Adrenal gland (tissue), 12 donors: ENCODE measurements around the gene SLC19A1. TPM values are rescaled to one million over a fixed set of nuclear protein-coding genes. Genes with fewer than 3 reads are reported as not detected.

Source experiments
- DNase-seq, 7 donors: peaks; one replicate each; pipeline ENCODE4 v3.0.0-alpha.2; 2019 to 2020
- H3K27ac ChIP-seq, 5 donors: fragments of 200-600 bp; sonication (generic) in 4 of 5; 1 replicate in 3 of 5; 2 replicates in 2 of 5; pipeline versions ENCODE4 v1.5.1 to v1.8.0; 2016 to 2020; ENCODE audit warnings: mild to moderate bottlenecking in 1 of 5
- H3K27me3 ChIP-seq: fragments of 200-600 bp; 2 replicates; pipeline ENCODE4 v1.8.0; 2021
- H3K36me3 ChIP-seq, 2 donors: fragments of 200-600 bp; replicated peaks in 1 of 2; 1 replicate in 1 of 2; 2 replicates in 1 of 2; pipeline versions ENCODE4 v1.5.1 to v1.8.0; 2018 to 2022
- H3K4me1 ChIP-seq, 2 donors: fragments of 200-600 bp; replicated peaks in 1 of 2; 1 replicate in 1 of 2; 2 replicates in 1 of 2; pipeline versions ENCODE4 v1.5.1 to v1.8.0; 2018 to 2021
- H3K4me3 ChIP-seq, 4 donors: fragments of 200-600 bp; sonication (generic) in 3 of 4; one replicate each; pipeline ENCODE4 v1.5.1; 2016 to 2018
- H3K9me3 ChIP-seq, 3 donors: fragments of 200-600 bp; sonication (generic) in 1 of 3; replicated peaks in 1 of 3; 1 replicate in 2 of 3; 2 replicates in 1 of 3; pipeline versions ENCODE4 v1.5.1 to v1.8.0; 2016 to 2021
- CTCF ChIP-seq, 6 experiments: fragments of 450-650 bp in 4 of 6; fragments of 200-600 bp in 2 of 6; sonication (generic) in 1 of 6; IDR thresholded peaks; 1 replicate in 5 of 6; 2 replicates in 1 of 6; pipeline versions ENCODE4 v1.5.1 to v1.8.0; 2016 to 2021; ENCODE audit warnings: antibody characterized with exemption in 6 of 6, mild to moderate bottlenecking in 2 of 6, moderate library complexity in 1 of 6
- POLR2A ChIP-seq, 2 donors: fragments of 450-650 bp; IDR thresholded peaks; one replicate each; pipeline ENCODE4 v1.6.1; 2017; ENCODE audit warnings: antibody characterized with exemption in 2 of 2, mild to moderate bottlenecking in 2 of 2, moderate library complexity in 1 of 2
- WGBS, 4 donors: extraction: QIAGEN DNeasy Blood & Tissue Kit in 2 of 4; methylation state at CpG; one replicate each; pipeline versions ENCODE4 v1.1.5 to v1.1.7; 2013 to 2017; 5-methylcytosine and 5-hydroxymethylcytosine counted together
- intact Hi-C, 2 donors: fragments of 100-400 bp; cut with DNase I; formaldehyde crosslinking; loops; one replicate each; pipeline versions ENCODE4 v1.14.1 to v1.15.0; 2022 to 2023
- polyA plus RNA-seq, 3 donors: library from polyadenylated mRNA; stranded (reverse); fragments of 200-250 nt in 2 of 3; fragments of 350-450 nt in 1 of 3; fragmentation: Illumina TruSeq in 1 of 3; extraction: RNeasy Lipid Tissue Mini Kit (QIAGEN cat#74804) in 1 of 3; gene quantifications; one replicate each; pipeline ENCODE4 v1.2.3, GENCODE V29; 2013 to 2014
- total RNA-seq, 9 donors: library from RNA; depleted of rRNA in 4 of 9; stranded (reverse); fragments of >200 nt in 4 of 9; fragments of 120-200 nt in 1 of 9; fragmentation: NEBNext Ultra II Directional in 1 of 9; extraction: Animal tissue kit (Norgen Biotek cat#: 25700) in 1 of 9; gene quantifications; one replicate each; pipeline versions ENCODE4 v1.1.0 to v1.2.4, GENCODE V29; 2013 to 2023
- donor health status: healthy with polysubstance abuse.
- donor health status: Bipolar disorder and iron deficiency.
- donor health status: DM: yes; HTN: yes; CAD: no.
- donor health status: DM: no; HTN: no; CAD: no.
- donor health status: DM: no; HTN: no; CAD: no.
- donor health status: DM: yes; HTN: yes; CAD: no.

Gene SLC19A1
- total and polyA plus RNA-seq, 12 donors, result 1.7 to 21.2 (median 15.3) TPM

GRCh38 chr21:45496151-45496967 lies 45.9 kb downstream of the SLC19A1 start:
- 89 to 94% (median 92%) methylated on average over 16 to 18 of the region's 18 CpGs for WGBS, 4 donors
- H3K27me3 ChIP-seq, result no peaks in the 10 kb centered on the region
- intact Hi-C loops, result no loop called here
- TF ChIP-seq POLR2A (IDR thresholded peaks at IDR 0.05) (no peak), CTCF (IDR thresholded peaks at IDR 0.05) (no peak)
- DNase-seq, result peak in 2 of 7 donors; percentile 2 to 5
- no peak overlapping the region for H3K4me3 ChIP-seq
- H3K9me3 ChIP-seq, result no peaks in the 10 kb centered on the region
- H3K27ac ChIP-seq, result no peak overlapping the region
- H3K4me1 ChIP-seq, result no peaks in the 10 kb centered on the region
- H3K36me3 ChIP-seq, result peaks cover 0 to 49% of the 10 kb centered on the region in 2 donors

- no peak for DNase-seq
- H3K4me3 ChIP-seq, result no peak overlapping the region
- H3K36me3 ChIP-seq, result peaks cover 0 to 53% of the 10 kb centered on the region in 2 donors
- H3K27ac ChIP-seq, result no peak overlapping the region
- intact Hi-C loops, result no loop called here
- TF ChIP-seq POLR2A (IDR thresholded peaks at IDR 0.05) (no peak), CTCF (IDR thresholded peaks at IDR 0.05) (no peak)
- H3K27me3 ChIP-seq, result no peaks in the 10 kb centered on the region
- no peaks in the 10 kb centered on the region for H3K9me3 ChIP-seq
- WGBS, 4 donors, result 78 to 95% (median 91%) methylated on average over 10 to 30 of the region's 30 CpGs
- H3K4me1 ChIP-seq, result no peaks in the 10 kb centered on the region
These were observed 47.2 kb downstream of the SLC19A1 start for GRCh38 chr21:45494851-45495680.

- no peak for DNase-seq
- intact Hi-C loops, result no loop called here
- H3K27ac ChIP-seq, result no peak overlapping the region
- no peak overlapping the region for H3K4me3 ChIP-seq
- H3K36me3 ChIP-seq, result peaks cover 0 to 51% of the 10 kb centered on the region in 2 donors
- no peaks in the 10 kb centered on the region for H3K9me3 ChIP-seq
- TF ChIP-seq CTCF (IDR thresholded peaks at IDR 0.05) (no peak), POLR2A (IDR thresholded peaks at IDR 0.05) (no peak)
- H3K27me3 ChIP-seq, result no peaks in the 10 kb centered on the region
- no peaks in the 10 kb centered on the region for H3K4me1 ChIP-seq
- WGBS, 4 donors, result 80 to 96% (median 90%) methylated on average over 1 to 27 of the region's 27 CpGs
These were observed 47.9 kb downstream of the SLC19A1 start for GRCh38 chr21:45494135-45494850.
